ENCODE measurements around the gene SRCAP.

Gene SRCAP

DNA sequence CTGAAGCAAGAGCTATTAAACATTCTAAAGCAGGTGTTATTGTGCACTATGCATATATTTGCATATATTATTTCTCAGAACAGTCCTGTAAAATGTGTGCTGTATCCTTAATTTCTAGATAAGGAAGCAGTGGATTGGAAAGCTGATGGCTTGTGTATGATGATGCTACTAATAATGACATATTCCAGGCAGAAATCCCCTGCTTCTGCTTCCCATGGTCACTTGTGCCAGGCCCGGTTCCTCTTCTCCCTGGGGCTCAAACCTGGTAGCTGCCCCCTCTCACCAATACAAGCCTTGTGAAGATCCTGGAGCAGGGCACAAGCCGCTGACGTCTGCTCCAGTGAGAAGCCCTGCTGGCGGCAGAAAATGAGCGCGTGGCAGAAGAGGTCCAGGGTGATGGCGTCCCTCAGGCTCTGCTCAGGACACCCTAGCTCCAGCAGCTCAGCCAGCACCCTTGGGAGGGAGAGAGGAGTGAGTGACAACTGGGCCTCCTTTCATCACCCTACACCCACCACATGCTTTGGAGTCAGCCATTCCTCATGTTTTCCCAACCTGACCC, 61.1 kb downstream of the SRCAP start:
- no peak for DNase-seq (ENCODE audit: low read depth)

DNA sequence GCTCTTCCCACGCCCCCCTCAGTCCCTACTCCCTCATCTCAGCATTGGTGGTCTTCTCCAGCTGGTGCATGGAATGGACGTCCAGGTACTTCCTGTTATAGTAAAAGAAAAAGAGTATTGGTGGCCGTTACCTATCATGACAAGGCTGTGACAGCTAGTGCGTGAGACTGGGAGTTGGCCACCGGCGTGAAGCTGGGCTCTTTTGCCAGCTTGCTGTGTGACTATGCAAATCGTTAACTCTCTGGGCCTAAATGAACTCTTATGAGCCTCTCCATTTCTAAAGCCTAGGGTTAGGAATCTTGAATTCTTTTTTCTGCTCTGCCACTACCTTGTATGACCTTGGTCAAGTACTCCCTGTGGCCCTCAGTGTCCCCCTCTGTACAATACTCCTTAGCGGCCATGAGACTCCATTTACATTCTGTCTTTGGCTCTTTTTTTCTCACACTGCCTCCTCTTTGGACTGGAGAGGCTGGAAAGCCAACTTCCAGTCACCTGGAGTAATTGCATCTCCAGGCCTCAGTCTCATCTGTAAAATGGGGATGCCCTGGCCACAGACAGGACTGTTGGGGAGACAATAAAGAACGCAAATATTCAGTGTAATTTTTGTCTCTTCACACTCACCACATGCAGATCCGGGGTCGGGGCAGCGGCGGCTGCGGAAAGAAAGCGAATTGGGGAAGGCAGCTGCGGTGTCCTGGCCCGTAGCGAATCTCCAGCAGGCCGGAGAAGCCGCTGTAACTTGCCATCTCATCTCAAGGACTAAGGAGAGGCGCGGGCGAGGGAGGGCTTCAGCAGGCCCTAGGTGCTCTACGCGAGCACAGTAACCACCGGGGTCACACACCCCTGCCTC, 61.8 kb downstream of the SRCAP start:
- DNase-seq (ENCODE audit: low read depth): no peak

DNA sequence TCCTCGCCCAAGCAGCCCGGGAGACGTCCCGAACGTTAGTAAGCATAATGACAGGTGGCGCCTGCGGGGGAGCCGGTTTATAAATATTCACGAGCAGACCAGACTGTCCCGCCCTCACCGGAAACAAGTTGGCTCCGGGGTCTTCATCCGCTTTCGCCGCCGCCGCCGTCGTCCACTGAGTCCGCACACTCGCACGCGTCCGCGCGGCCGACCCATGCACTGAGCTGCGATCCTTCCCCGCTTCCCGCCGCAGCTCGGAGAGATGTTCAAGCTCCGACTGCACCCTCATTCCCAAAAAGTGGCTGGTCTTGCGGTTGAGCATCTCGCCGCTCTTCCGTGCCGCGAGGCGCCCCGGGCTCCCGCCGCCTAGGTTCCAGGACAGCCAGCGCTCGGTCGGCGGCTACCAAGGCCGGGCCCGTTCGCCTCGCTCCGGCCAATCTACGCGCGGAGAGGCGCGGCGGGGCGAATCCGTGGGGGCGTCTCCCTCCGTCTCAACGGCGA, 62.5 kb downstream of the SRCAP start:
- peak; percentile 69 for DNase-seq (ENCODE audit: low read depth)

DNA sequence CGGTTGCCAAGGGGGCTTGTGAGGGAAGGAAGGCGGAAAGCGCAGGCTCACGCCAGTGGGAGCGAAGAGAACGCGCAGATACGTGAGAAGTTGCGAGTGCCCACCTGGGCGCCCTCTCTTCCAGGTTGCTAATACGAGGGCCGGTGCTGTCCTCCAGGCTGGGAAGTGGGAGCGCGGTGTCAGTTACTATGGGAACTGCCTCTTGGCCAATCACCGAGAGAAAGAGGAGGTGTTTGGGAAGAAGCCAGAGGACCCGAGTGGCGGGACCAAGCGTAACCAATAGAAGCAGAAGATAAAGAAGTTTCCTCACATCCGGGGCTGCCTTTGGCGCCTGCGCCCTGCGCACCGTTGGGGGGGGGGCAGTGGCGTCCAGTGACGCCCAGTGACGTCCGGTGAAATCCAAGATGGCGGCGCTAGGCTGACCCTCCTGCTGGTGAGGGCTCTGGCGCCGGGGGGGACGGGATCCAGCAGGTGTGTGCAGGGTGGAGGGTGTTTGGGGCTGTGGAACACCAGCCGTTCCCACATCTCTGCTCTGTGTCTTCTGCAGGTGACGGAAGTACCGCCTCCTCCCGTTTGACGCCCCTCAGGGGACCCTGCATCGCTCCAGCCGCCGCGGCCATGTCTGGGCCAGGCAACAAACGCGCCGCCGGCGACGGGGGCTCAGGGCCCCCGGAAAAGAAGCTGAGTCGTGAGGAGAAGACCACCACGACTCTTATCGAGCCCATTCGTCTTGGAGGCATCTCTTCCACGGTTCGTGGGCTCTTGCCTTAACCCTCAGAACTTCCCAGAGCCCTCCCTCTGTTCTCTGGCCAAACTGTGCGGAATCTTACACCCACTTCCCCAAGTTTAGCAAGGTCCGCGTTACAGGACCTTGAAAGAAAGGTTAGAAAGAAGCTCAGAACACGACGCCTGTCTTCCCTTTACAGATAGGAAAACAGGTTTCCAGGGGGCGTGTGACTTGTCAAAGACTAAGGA, 63.2 kb downstream of the SRCAP start, which contains the start of the genes CFAP119 and RNF40:
TSS of gene CFAP119 (minus strand) at position 135 of the 975 bp plus-strand sequence. CDS start 314 bp downstream, outside the sequence.
TSS of gene RNF40 (plus strand) at position 395 of the 975 bp plus-strand sequence. CDS start at position 619, 224 bp downstream.
- peak; percentile 98 for DNase-seq (ENCODE audit: low read depth)

DNA sequence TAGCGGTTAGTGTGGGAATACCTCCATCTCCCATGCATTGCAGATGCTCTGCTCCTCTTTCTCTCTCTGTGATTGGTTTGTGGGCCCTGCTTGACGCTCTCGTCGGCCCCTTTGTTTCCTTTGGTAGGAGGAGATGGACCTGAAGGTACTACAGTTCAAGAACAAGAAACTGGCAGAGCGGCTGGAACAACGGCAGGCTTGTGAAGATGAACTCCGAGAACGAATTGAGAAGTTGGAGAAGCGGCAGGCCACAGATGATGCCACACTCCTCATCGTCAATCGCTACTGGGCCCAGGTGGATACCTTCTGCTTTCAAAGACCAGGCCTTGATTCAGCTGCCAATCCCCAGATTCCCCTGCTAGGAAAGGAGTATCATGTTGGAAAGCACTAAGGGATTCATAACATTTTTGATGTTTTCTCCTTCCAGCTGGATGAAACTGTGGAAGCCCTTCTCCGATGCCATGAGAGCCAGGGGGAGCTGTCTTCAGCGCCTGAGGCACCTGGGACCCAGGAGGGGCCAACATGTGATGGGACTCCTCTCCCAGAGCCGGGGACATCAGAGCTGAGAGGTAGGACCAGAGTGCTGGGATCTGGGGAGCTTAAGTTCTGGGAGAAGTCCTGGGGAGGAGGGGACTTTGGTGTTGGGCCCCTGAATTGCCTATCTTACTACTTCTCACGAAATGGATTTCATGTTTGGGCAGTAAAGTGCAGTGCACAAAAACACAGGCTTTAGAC, 64.2 kb downstream of the SRCAP start:
- no peak for DNase-seq (ENCODE audit: low read depth)

- DNase-seq (ENCODE audit: low read depth): no peak
Measured at GRCh38 chr16:30764086-30764485, 65.1 kb downstream of the SRCAP start.

- DNase-seq (ENCODE audit: low read depth): no peak
Measured at GRCh38 chr16:30764816-30765465, 66.0 kb downstream of the SRCAP start.

DNA sequence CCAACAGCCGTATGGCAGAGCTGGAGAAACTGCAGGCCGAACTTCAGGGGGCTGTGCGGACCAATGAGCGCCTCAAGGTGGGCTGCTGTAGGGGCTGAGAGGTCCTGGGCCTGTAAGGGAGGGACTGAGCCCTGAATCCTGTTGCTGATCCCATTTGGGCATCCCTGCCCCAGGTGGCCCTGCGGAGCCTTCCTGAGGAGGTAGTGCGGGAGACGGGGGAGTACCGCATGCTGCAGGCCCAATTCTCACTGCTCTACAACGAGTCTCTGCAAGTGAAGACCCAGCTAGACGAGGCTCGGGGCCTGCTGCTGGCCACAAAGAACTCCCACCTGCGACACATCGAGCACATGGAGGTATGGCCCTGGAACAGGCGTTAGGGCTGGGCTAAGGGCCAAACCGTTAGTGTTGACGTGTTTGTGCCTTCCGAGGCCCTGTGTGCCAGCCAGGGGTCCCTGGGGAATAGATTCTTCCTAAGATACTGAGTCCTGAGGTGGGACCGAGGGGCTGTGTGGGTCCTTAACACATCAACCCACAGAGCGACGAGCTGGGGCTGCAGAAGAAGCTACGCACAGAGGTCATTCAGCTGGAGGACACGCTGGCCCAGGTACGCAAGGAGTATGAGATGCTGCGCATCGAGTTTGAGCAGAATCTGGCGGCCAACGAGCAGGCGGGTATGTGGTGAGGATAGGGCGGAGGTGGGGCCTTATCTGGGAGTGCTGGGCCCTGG, 67.4 kb downstream of the SRCAP start:
- no peak for DNase-seq (ENCODE audit: low read depth)

GRCh38 chr16:30766933-30767284, 67.9 kb downstream of the SRCAP start:
- DNase-seq (ENCODE audit: low read depth): no peak

- DNase-seq (ENCODE audit: low read depth): no peak
Measured at GRCh38 chr16:30767767-30768465, 68.9 kb downstream of the SRCAP start.

GRCh38 chr16:30768583-30769181, 69.7 kb downstream of the SRCAP start:
- no peak for DNase-seq (ENCODE audit: low read depth)

DNA sequence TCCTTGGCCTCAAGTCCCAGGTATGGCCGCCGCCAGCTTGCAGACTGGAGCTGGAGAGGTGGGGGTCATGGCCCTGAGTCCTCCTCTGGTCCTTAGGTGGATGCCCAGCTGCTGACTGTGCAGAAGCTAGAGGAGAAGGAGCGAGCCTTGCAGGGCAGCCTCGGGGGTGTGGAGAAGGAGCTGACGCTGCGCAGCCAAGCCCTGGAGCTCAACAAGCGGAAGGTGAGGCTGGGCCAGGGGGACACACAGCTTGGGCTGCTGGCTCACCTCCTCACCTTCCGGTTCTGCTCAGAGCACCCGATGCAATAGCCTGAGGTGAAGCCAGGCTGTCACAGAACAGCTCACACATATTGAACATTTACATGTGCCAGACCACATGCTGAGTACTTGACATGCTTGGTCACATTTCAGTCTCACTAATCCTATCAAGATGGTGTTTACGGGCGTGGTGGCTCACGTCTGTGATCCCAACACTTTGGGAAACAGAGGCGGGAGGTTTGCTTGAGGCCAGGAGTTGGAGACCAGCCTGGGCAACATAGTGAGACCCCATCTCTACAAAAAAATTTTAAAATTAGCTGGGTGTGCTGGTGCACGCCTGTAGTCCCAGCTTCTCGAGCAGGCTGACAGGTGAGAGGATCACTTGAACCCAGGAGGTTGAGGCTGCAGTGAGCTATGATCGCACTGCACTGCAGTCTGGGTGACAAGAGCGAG, 70.6 kb downstream of the SRCAP start:
- no peak for DNase-seq (ENCODE audit: low read depth)

DNA sequence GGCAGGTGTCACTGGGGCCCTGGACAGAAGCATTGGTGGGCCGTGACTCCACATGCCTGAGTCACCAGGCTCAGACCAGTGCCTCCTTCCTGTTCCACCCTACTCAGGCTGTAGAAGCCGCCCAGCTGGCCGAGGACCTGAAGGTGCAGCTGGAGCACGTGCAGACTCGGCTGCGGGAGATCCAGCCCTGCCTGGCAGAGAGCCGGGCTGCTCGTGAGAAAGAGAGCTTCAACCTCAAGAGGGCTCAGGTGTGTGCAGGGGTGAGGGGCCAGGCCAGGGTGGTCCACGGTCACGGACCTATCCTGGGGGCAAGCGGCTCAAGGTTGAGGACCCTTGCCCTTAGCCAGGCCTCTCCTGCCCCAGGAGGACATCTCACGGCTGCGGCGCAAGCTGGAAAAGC, 72.8 kb downstream of the SRCAP start:
- DNase-seq (ENCODE audit: low read depth): peak; percentile 78

GRCh38 chr16:30773826-30774225, 74.9 kb downstream of the SRCAP start:
- DNase-seq (ENCODE audit: low read depth): no peak

GRCh38 chr16:30774367-30775130, 75.6 kb downstream of the SRCAP start:
- no peak for DNase-seq (ENCODE audit: low read depth)

- no peak for DNase-seq (ENCODE audit: low read depth)
Measured at GRCh38 chr16:30775131-30775391, 76.1 kb downstream of the SRCAP start.

GRCh38 chr16:30775392-30776188, 76.6 kb downstream of the SRCAP start:
- DNase-seq (ENCODE audit: low read depth): peak; percentile 89

All from ELR (cell line).